Mesodermal cell (in vitro differentiated cells): ENCODE results near the gene VILL.

ENCODE experiments used
- H3K27ac ChIP-seq: 2 replicates; pipeline ENCODE4 v1.7.0; 2013; ENCODE audit warnings: mild to moderate bottlenecking, low read depth, low read length, moderate library complexity; ENCODE audit not compliant: severe bottlenecking
- H3K36me3 ChIP-seq: 2 replicates; pipeline ENCODE4 v1.7.1; 2013; ENCODE audit warnings: mild to moderate bottlenecking, low read length, moderate library complexity; ENCODE audit not compliant: control insufficient read depth, insufficient read depth
- H3K4me1 ChIP-seq: one replicate; pipeline ENCODE4 v1.7.1; 2013; ENCODE audit warnings: mild to moderate bottlenecking, low read length; ENCODE audit not compliant: insufficient read depth, control insufficient read depth, poor library complexity, severe bottlenecking
- H3K4me3 ChIP-seq: 2 replicates; pipeline ENCODE4 v1.7.0; 2013; ENCODE audit warnings: low read length, control low read depth, mild to moderate bottlenecking; ENCODE audit not compliant: insufficient read depth, poor library complexity, severe bottlenecking; ENCODE audit errors: extremely low read depth
- H3K9me3 ChIP-seq: 2 replicates; pipeline ENCODE4 v1.7.1; 2013; ENCODE audit warnings: mild to moderate bottlenecking, low read length, moderate library complexity; ENCODE audit not compliant: control insufficient read depth
- WGBS, 2 experiments: methylation state at CpG; one replicate each; pipeline ENCODE4 v1.1.5; 2013; ENCODE audit warnings: missing lambda C conversion rate in 2 of 2; ENCODE audit not compliant: insufficient coverage in 2 of 2; 5-methylcytosine and 5-hydroxymethylcytosine counted together

VILL gene

DNA sequence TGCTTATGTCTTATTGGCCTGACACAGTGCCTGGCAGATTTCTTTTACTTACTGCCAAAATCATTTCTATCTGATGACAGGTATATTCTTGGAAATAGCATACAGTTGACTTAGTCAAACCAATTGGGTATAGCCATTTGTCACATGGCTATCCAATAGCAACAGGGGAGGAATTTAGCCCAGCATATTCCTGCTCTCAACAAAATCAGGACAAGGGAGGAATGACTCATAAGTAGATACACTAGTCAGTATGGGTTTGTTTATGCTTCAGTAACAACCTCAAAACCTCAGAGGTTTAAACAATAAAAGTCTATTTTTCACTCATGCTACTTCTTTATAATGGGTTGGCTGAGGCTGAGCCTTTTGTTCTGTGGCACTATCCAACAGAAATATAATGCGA, 38.0 kb upstream of the VILL start:
- Histone ChIP-seq H3K36me3 (peaks cover 62% of the 10 kb centered on the region), H3K9me3 (peaks cover 6% of the 10 kb centered on the region), H3K27ac (no peak overlapping the region), H3K4me1 (peaks cover 7% of the 10 kb centered on the region), H3K4me3 (no peak overlapping the region)
- no CpG with 5 or more reads among the region's 1 CpG for WGBS, 2 experiments

DNA sequence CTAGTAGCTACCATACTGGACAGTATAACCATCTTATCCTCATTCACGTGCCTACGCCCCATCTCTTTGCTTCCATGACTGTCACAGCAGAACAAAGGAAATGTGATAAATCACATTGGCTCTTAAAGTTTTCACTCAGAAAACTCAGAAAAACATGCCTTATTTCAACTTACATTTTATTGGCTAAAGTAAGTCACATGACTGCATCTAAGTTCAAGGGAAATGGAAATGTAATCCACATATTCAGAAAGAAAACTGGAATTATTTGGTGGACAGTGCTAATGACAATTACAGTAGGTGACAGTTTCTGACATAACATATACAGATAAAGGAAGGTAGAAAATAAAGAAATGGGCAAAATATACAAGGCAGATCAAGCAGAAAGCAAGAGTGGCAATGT, 37.4 kb upstream of the VILL start:
- H3K4me3 ChIP-seq = no peak overlapping the region
- peaks cover 57% of the 10 kb centered on the region for H3K36me3 ChIP-seq
- no peak overlapping the region for H3K27ac ChIP-seq
- WGBS, 2 experiments = 100% methylated on average over 2 of the region's 2 CpGs
- peaks cover 7% of the 10 kb centered on the region for H3K4me1 ChIP-seq
- H3K9me3 ChIP-seq = peaks cover 6% of the 10 kb centered on the region

DNA sequence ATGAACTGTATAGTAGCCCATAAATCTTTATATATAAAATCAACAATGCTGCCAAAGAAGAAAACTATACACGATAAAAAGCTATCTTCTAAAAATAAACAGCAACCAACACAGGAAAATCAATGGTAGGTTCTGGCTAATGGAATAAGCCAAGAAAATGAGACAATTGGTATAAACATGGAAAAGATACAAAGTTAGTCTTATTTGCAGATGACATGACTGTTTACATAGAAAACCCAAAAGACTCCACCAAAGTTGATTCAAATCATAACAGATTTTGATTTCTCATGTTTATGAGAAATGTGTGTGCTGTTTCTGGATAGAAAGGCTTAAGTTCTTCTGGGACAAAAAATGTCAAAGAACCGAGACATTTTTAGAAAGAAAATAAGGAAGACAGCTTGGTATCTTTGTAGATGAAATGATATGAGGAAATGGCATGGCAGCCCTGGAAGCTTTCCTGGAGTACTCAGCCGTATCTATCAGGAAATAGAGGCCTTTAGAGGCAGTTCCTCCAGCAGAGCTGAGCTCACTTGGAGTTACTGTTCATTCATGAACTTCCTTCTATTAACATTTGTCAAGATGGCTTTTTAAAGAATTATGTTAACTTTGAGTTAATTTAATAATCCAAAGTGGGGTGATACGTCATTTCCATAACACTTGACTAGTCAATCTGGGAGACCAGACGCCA, 36.7 kb upstream of the VILL start:
- Histone ChIP-seq H3K4me1 (peaks cover 7% of the 10 kb centered on the region), H3K27ac (no peak overlapping the region), H3K36me3 (peaks cover 60% of the 10 kb centered on the region), H3K9me3 (peaks cover 6% of the 10 kb centered on the region), H3K4me3 (no peak overlapping the region)
- 86 to 96% methylated on average over 4 of the region's 5 CpGs for WGBS, 2 experiments

DNA sequence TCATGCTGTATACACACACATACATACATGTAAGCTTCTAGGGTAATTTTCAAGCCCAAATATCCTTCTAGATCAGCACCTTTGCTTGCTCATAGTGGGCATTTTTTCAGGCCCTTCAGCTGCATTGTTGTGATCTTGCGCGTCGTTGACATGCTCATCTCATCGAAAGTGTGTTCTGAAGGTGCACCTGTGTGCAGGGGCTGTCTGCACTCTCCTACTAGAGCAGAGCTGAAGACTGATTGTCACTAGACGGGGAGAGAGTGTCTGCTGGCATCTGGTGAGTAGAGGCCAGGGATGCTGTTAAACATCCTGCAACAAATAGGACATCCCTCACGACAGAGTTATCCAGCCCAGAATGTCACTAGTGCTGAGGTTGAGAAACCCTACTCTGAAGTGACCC, 35.7 kb upstream of the VILL start:
- Histone ChIP-seq H3K9me3 (peaks cover 6% of the 10 kb centered on the region), H3K27ac (no peak overlapping the region), H3K4me1 (peaks cover 7% of the 10 kb centered on the region), H3K4me3 (no peak overlapping the region), H3K36me3 (peaks cover 61% of the 10 kb centered on the region)
- 98 to 99% methylated on average over 6 of the region's 6 CpGs for WGBS, 2 experiments

DNA sequence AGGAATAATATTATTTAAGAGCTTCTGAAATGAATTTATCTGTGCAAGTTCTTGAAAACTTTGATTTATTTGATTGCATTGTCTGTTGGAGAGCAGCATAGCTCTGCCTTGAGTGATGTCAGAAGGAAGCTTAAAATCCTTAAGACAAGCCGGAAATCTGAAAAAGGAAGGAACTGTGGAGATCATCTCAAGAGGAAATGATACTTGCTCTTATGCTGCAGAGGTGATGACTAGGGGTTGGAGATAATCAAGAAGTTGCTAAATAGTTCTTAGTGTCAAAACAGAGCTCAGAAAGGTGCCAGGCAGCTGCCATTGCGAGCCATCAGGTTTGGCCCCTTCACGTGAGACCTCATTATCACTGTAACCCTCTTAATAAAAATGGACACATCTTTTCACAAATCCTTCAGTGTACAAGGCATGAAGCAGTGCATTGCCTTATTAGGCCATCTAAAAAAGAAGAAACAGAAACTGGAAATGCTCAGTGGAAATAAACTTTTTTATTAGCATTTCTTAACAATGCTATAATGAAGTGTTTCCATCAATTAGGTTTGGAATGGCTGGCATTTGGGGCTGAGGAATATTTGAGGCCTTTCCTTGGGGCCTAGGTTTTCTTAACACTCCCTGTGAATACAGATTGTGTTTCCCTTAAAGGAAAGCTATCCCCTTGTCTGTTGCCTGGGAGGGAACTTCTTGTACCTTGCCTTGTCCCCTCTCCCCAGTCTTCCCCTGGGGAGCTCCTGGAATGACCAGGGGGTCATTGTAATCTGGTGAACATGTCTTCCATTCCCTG, 34.5 kb upstream of the VILL start:
- no peak overlapping the region for H3K27ac ChIP-seq

DNA sequence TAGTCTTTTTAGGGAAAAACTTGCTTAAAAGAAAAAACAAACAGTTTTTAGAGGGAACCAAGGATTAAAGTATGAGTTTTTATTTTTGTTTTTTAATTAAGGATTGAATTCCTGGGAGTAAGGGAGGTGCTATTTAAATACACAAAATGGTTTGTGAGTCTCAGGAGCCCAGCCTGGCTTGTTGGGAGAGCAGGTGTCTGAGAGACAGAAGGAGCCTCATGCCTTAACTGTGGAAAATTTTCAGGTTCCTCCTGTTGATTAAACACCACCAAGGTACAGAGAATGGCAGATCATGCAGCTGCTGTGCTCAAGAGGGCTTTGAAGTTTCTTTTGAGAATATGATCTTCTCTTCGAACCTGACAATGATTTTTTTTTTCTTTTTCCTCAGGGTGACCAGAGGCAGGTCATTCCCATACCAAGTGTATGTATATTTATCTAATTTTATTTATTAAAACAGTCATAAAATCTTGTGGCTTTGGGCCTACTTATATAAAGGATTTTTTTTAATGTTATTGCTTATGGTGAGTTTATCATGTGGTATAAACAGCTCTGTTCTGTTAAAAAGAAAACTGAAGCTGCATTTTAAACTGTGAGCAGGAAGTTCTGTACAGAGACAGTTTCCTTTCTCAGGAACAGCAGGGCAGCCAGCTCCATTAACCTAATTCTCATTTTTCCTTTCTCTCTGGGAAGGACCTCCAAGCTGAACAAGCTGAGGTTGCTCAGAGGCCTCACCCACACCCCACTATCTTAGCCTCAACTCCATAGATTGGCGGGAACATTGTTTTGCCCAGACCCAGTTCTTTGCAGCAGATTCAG, 33.7 kb upstream of the VILL start:
- Histone ChIP-seq H3K9me3 (peaks cover 6% of the 10 kb centered on the region), H3K27ac (no peak overlapping the region), H3K4me3 (no peak overlapping the region), H3K36me3 (peaks cover 49% of the 10 kb centered on the region), H3K4me1 (peaks cover 11% of the 10 kb centered on the region)
- WGBS, 2 experiments = 100% methylated on average over 1 of the region's 2 CpGs

More for the DNA sequence above, 34.5 kb upstream of the VILL start:
- WGBS, 2 experiments = 75 to 78% methylated on average over 3 of the region's 3 CpGs
- Histone ChIP-seq H3K4me3 (no peak overlapping the region), H3K4me1 (peaks cover 7% of the 10 kb centered on the region), H3K36me3 (peaks cover 54% of the 10 kb centered on the region), H3K9me3 (peaks cover 6% of the 10 kb centered on the region)

DNA sequence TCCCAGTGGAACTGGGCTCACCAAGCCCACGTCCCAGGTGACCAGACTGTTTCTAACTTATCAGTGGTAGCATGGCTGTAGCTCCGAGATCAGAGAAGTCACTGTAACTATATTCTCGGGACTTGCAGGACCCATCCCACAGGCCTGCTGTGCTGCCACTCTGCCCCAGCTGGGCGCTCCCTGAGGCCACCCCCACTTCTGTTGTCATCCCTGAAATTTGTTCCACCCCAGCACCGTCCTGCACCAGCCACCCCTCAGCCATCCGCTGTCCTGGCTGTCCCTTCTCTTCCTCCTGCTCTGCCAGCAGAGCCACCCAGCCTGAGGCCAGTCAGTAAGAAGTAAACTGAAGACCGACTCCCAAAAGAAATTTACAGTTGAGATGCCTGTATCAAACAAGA, 33.0 kb upstream of the VILL start:
- no peak overlapping the region for H3K27ac ChIP-seq
- H3K4me3 ChIP-seq = no peak overlapping the region
- H3K9me3 ChIP-seq = peaks cover 1% of the 10 kb centered on the region
- peaks cover 17% of the 10 kb centered on the region for H3K4me1 ChIP-seq
- 92 to 97% methylated on average over 4 to 7 of the region's 7 CpGs for WGBS, 2 experiments
- H3K36me3 ChIP-seq = peaks cover 43% of the 10 kb centered on the region

DNA sequence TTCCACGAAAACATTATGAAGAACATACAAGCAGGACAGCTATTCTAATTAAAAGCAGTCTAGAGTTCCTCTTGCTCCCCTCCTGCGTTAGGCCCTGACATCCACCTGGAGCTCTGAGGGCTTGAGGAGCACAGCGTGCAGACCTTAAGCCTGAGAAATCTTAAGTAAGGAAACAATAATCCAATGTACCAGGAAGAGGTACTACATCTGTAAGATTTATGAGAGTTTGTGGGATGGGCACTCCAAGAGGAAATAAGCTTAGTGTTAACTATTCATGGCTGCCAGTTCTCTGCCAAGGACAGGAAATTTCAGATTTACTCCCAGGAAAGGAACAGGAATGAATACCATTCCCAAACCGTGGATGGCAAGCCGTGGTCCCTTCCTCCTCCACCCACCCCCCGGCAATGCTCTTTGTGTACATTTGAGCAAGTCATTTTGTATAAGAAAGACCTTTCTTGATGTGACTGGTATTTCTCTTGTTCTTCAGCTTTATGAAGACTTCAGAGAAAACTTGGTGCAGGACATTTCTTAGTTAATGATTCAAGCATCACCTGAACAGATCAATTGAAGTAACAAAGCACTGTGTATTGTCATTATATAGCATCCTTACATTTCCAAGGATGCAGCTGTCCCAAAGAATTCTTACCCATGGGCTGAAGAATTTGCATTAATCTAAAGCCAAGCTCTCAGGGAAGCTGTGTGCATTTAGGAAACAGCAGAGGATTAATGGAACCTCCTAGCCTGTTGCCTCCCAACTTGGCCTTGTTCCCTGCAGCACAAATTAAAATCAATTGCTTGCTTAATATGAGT, 28.8 kb upstream of the VILL start:
- no peaks in the 10 kb centered on the region for H3K9me3 ChIP-seq
- H3K4me1 ChIP-seq = peaks cover 19% of the 10 kb centered on the region
- WGBS, 2 experiments = 65 to 92% methylated on average over 2 to 3 of the region's 6 CpGs
- H3K36me3 ChIP-seq = peaks cover 28% of the 10 kb centered on the region
- H3K4me3 ChIP-seq = no peak overlapping the region
- H3K27ac ChIP-seq = peak overlapping the region; percentile 43

DNA sequence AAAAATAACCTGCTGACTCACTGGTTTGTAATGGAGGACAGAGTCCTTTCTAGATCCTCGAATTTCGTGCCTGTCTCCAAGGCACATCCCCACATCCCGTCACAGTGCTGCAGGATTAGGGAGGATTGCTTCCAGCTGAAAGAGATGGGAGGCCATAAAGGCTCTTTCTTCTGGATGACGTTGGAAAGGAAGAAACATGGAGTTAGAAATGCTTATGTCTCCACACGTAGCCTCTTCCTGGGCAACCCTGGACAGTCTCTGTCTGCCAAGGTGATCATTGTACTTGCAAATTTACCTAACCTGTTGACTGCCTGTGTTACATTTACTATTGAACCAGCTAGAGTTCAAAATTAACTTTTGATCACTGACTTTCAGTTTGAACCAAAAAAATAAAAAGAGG, 27.6 kb upstream of the VILL start:
- Histone ChIP-seq H3K27ac (no peak overlapping the region), H3K36me3 (peaks cover 24% of the 10 kb centered on the region), H3K9me3 (no peaks in the 10 kb centered on the region), H3K4me3 (no peak overlapping the region), H3K4me1 (peaks cover 14% of the 10 kb centered on the region)
- 88 to 100% methylated on average over 1 of the region's 5 CpGs for WGBS, 2 experiments

DNA sequence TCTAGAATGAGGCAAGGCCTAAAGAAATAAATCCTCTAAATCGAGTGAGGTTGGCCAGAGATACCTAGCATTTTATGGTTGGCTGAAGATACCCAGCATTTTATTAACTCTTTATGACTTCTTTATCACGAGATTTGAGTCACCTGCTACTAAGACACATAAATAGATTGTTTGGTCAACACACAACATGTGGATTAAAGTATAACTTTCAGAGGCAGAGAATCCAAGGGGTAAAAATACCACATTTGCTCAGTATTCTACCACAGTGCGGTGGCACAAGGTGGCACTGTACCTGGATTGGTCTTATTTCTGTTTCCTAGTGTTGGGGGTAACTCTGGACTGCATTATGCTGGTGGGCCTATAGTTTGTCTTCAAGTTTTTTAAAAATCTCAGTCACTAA, 27.0 kb upstream of the VILL start:
- Histone ChIP-seq H3K4me3 (no peak overlapping the region), H3K4me1 (peaks cover 14% of the 10 kb centered on the region), H3K27ac (no peak overlapping the region), H3K36me3 (peaks cover 26% of the 10 kb centered on the region), H3K9me3 (no peaks in the 10 kb centered on the region)
- 86 to 97% methylated on average over 2 to 3 of the region's 3 CpGs for WGBS, 2 experiments
